Epidermal melanocyte (primary cell): ENCODE data around the gene AKT3.
"Not testable (repeated sequence)": the region's sequence is repeated elsewhere in the genome, so short reads cannot be mapped to it uniquely, and the experiment has no call there.

Experiments
- DNase-seq: peaks from one replicate; pipeline ENCODE4 v3.0.0; 2011; ENCODE audit warnings: low spot score; ENCODE audit not compliant: insufficient read length

AKT3 gene

GRCh38 chr1:243786531-243786930, 63.5 kb downstream of the AKT3 start:
- no peak for DNase-seq

- DNase-seq: no peak
Measured at GRCh38 chr1:243784506-243784905, 65.5 kb downstream of the AKT3 start.

- no peak for DNase-seq
Measured at GRCh38 chr1:243783714-243784113, 66.3 kb downstream of the AKT3 start.

- not testable (repeated sequence) for DNase-seq
Measured at GRCh38 chr1:243772361-243773050, 77.5 kb downstream of the AKT3 start.

GRCh38 chr1:243770860-243771259, 79.2 kb downstream of the AKT3 start:
- no peak for DNase-seq

- no peak for DNase-seq
Measured at GRCh38 chr1:243765676-243766075, 84.4 kb downstream of the AKT3 start.

GRCh38 chr1:243763806-243764205, 86.2 kb downstream of the AKT3 start:
- no peak for DNase-seq

- no peak for DNase-seq
Measured at GRCh38 chr1:243758647-243759046, 91.4 kb downstream of the AKT3 start.

GRCh38 chr1:243756529-243756928, 93.5 kb downstream of the AKT3 start:
- no peak for DNase-seq

GRCh38 chr1:243754348-243754747, 95.7 kb downstream of the AKT3 start:
- DNase-seq: no peak

- DNase-seq: no peak
Measured at GRCh38 chr1:243751506-243751905, 98.5 kb downstream of the AKT3 start.

- peak; percentile 62 for DNase-seq
Measured at GRCh38 chr1:243748706-243749283, 101.2 kb downstream of the AKT3 start.

- no peak for DNase-seq
Measured at GRCh38 chr1:243748227-243748626, 101.8 kb downstream of the AKT3 start.

- DNase-seq: no peak
Measured at GRCh38 chr1:243746751-243747150, 103.3 kb downstream of the AKT3 start.

- DNase-seq: no peak
Measured at GRCh38 chr1:243745356-243745755, 104.7 kb downstream of the AKT3 start.

- no peak for DNase-seq
Measured at GRCh38 chr1:243742819-243743218, 107.2 kb downstream of the AKT3 start.

- no peak for DNase-seq
Measured at GRCh38 chr1:243740255-243740999, 109.6 kb downstream of the AKT3 start.

GRCh38 chr1:243739335-243740003, 110.6 kb downstream of the AKT3 start:
- DNase-seq: no peak

GRCh38 chr1:243738020-243738419, 112.0 kb downstream of the AKT3 start:
- no peak for DNase-seq

GRCh38 chr1:243735457-243735856, 114.6 kb downstream of the AKT3 start:
- no peak for DNase-seq

GRCh38 chr1:243734308-243734695, 115.7 kb downstream of the AKT3 start:
- no peak for DNase-seq

- no peak for DNase-seq
Measured at GRCh38 chr1:243733670-243734307, 116.3 kb downstream of the AKT3 start.
